Activated T-cell treated with anti-CD3 and anti-CD28 coated beads for 48 hours (primary cell): ENCODE results near the gene P4HB.

Experiments
- DNase-seq: peaks from one replicate; pipeline ENCODE4 v3.0.0-alpha.2; 2020; ENCODE audit warnings: low read depth

The P4HB gene

DNA sequence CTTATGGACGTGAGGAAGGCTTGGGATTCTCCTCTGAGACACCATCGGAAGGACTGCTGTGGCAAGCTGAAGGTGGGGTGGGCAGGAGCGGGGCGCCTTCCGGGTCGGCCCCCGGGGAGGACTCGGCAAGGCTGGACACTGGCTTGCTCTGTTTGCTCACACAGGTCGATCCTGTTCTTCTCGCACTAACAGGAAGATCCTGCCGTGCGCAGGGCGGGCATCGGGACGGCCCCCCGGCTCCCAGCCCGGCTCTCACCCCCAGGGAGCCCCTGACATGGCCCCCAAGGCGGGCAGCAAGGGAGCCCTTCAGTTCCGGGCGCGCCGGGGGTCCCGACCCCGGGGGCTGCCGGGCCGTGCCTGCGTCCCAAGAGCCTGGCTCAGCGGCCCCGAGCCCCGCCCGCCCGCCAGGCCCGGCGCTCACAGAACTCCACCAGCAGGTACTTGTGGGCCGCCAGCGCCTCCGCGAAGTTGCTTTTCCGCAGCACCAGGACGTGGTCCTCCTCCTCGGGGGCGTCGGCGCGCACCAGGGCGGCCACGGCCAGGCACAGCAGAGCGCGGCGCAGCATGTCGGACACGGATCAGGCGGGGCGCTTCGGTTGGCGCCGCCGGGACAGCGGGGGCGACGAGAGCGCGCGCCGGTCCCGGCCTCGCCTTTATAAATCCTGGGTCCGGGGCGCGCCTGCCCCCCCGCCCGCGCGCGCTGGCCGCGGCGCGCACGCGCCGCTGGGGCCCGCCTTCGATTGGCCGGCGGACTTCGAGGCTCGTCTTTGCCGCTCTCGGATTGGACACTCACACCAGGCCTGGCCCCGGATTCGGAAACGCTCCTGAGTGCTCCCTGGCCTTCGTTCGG lies at the start of gene P4HB:
Gene P4HB (minus strand): TSS at position 630 of the 850 bp plus-strand sequence. CDS start 64 bp downstream, at position 566.
- peak; percentile 96 for DNase-seq

DNA sequence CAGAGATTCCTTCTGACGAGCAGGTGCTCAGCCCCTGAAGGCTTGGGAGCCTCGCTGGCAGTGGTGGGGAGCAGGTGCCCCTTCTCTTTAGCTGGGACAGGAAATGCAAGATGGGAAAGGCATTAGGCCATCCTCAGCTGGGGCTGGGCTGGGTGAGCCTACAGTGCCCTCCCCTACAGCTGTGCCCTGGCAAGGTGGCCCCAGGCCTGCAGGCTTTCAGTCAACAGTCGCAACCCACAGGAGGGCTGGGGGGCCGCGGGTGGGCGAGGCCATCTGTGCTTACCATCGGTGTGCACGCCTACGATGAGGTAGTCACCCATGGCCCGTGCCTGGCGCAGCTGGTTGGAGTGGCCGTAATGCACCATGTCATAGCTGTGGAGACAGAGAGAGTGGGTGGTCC lies 48.9 kb upstream of the P4HB start:
- no peak for DNase-seq

GRCh38 chr17:81908793-81909192 lies 48.5 kb upstream of the P4HB start:
- DNase-seq = no peak

GRCh38 chr17:81907219-81908145 lies 47.1 kb upstream of the P4HB start:
- DNase-seq = no peak

DNA sequence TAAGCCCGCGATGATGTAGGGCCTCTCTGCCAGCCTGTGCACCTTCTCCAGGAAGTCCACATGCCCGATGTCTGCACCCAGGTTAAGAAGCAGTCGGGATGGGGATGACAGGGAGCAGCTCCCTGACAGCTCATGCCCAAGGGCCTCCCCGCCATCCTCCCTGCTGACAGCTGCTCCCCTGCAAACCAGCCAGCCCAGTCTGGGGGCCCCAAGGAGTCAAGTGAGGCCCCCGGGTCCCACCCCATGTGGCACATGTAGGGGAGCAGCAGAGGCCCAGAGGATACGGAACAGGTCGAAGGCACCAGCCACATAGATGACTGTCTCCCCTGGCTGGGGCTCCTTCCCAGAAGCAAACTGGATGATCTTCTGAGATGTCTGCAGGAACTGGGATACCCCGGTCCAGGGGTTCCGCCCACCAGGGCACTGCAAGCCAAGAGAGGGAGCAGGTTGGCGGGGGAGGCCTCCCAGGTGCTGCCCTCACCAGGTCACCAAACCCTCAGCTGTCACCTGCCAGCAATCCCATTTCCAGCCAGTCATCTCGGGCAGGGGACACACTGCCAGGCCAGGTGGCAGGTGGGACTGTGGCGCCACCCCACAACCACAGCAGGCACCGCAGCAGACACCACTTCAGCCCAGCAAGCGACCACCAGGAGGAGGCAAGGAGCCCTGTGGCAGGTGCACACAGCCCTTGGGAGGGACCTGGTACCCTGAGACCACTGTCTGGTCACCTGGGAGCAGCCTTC lies 46.3 kb upstream of the P4HB start:
- no peak for DNase-seq

DNA sequence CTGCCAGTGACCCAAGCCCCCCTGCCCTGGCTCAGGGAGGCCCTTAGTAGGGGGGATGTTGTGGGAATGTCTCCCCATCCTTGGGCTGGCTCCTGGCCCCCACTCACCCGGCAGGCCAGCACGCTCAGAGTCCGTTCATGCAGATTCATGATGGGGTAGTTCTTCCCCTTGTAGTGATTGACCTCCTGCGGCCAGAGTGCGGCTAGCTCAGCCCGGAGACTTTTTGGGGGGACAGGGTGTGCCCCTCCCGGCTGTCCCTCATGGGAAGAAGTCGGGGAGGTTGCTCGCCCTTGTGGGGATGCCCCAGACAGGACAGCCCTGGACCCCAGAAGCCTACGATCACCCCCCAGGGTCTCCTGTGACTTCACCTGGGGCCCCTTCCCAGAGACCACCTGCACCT lies 45.7 kb upstream of the P4HB start:
- no peak for DNase-seq

- DNase-seq = no peak
Measured at GRCh38 chr17:81905424-81905875, 45.1 kb upstream of the P4HB start.

- DNase-seq = no peak
Measured at GRCh38 chr17:81904600-81905423, 44.5 kb upstream of the P4HB start.

DNA sequence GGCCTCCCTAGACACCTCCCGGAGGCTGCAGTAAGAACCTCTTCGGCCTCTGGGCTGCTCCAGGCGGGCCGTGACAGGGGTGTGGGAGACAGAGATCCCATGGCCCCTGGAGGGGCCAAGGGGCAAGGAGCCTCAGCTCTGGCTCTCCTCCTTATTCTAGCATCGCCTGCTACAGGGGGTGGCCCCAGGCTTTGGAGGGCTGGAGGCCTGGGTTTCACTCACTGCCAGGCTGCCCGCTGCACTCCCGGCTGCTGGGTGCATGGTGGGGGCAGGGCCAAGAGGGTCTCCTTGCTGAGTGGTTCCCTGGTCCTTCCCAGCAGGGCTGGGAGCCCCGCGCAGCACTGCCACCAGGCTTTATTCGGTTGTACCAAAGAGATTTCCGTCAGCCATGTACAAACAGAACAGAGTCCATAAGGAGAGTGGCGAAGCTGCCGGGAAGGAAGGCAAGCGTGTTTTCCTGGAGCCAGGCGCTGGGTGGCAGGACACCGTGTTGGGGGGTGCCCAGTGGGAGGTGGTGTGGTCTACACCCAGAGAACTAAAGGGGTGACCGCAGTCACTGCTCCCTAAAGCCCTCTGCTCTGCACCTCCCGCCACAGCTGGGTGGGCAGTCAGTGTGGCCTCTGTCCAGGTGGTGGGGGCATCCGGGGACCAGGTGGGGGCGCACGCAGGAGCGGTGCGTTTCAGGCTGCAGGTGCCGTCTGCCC lies 43.7 kb upstream of the P4HB start:
- no peak for DNase-seq

GRCh38 chr17:81903415-81903831 lies 43.1 kb upstream of the P4HB start:
- no peak for DNase-seq

GRCh38 chr17:81902653-81903414 lies 42.5 kb upstream of the P4HB start:
- no peak for DNase-seq

GRCh38 chr17:81902023-81902652 lies 41.8 kb upstream of the P4HB start, which contains the start of gene NPB:
NPB (plus strand) TSS chr17:81902238; CDS start chr17:81902278, 40 bp downstream.
- no peak for DNase-seq

DNA sequence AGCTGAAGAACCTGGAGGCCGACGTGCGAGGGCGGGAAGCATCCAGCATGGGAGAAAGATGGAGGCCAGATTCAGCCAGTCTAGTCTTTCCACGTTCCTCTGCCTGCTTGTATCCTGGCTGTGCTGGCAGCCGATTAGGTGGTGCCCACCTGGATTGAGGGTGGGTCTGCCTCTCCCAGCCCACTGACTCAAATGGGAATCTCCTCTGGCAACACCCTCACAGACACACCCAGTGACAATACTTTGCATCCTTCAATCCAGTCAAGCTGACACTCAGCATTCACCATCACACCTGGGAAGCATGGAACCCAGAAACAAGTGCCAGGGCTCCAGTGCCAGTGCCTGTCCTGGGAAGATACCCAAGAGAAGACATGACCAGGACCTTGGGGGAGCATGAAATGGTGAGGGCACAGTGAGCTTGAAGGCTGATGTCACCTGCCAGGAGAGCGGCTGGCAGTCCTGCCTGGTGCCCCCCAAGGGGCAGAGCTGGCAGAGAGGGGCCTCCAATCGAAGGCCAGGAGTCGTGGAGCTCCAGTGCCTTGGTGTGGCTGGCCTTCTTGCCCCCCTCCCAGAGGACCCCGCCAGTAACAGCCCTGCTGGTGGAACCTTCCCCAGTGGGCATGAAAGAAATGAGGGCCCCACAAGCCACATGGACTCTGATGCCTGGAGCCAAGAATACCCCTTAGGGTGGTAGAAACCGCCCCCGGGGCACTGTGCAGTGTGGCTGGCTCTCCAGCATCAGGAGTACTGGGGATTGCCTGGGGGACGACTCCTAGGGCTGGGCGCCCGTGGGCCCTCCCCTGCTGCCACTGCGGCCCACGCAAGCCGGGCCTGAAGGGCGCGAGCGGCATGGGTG lies 41.1 kb upstream of the P4HB start:
- no peak for DNase-seq

DNA sequence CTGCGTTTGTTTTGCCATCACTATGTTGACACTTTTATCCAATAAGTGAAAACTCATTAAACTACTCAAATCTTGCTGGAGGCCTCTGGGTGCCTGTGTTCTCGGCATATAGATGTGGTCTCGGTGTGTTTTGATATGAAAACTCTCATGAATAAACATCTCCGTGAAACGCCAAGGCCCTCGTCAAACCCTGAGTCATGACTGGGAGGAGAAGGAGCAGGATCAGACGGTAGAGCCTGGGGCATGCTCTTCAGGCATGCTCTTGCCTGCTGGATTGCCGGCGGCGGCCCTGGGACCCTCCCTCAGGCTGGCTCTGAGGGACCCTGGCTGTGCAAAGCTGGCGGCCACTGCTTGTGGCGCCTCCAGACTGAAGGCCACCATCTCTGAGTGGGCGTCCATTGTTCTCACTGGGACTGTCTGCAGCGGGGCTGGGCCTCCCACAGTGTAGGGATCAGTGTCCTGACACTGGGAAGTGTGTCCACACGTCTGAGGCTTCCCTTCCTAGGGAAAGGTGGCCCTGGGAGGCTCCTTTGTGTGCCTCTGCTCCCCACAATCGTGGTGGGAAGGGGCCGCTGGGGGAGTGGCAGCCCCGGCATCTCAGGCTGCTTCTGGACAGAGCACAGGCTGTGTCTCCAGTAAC lies 40.0 kb upstream of the P4HB start:
- DNase-seq = no peak

DNA sequence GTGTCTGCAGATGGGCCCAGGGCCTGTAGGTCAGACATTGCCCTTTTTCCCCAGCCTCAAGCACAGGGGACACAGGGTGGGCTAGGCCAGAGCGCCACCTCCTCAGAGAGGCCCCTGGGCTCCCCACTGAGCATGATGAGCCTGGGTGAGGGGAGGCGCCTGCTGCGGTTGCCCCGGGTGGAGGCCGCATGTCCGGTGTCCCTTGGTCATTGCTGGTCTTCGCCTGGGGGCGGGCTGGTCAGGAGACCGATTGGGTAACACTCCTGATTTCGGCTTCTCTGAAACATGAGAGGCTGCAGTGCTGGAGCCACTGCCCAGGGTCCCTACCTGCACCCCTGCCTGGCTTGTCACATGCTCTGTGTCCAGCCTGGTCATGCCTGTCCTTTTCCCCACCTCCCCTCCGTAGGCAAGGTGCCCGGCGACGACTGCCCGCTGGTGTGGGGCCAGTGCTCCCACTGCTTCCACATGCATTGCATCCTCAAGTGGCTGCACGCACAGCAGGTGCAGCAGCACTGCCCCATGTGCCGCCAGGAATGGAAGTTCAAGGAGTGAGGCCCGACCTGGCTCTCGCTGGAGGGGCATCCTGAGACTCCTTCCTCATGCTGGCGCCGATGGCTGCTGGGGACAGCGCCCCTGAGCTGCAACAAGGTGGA lies 39.3 kb upstream of the P4HB start:
- DNase-seq = no peak

GRCh38 chr17:81898885-81899284 lies 38.5 kb upstream of the P4HB start:
- no peak for DNase-seq
